ENCODE data around the gene CDK6.
A peak's percentile ranks its signal among the peaks of the same experiment; 100 is the strongest.

The CDK6 gene

DNA sequence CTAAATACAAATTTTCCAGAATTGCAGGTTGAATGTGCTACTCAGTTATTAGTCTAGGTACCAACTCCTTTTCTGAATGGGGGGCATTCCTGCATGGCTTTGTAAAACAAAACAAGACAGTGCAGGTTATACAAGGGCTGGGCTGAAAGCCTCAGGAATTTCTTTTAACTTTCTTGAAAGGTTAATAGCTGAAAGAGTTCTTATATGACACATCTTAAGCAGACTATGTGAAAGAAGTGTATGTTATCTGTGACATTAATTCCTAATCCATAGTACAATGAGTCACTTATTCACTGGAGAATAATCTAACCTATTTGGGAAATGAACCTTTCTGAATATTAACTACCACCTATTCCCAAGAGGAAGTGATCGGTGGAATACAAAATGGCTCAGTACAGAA lies 130.5 kb downstream of the CDK6 start:
- no peak for DNase-seq

DNA sequence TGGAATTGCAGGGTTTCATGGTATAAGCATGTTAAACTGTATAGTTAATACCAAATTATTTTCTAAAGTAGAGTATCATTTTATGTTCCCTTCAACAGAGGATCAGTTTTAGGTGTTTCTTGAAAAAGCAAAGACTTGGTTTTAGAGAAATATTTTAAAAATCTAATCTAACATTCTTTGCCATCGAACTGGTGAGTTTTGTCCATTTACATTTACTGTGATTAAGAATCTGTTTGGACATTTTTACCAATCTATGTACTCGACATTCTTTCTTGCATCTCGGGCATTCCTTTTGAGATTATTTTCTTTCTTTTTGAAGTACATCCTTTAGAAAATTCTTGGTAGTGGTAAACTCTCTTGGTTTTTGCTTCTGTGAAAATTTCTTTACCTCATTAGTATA lies 131.5 kb downstream of the CDK6 start:
- DNase-seq, result no peak

GRCh38 chr7:92702535-92702934 lies 133.8 kb downstream of the CDK6 start:
- DNase-seq, result no peak

DNA sequence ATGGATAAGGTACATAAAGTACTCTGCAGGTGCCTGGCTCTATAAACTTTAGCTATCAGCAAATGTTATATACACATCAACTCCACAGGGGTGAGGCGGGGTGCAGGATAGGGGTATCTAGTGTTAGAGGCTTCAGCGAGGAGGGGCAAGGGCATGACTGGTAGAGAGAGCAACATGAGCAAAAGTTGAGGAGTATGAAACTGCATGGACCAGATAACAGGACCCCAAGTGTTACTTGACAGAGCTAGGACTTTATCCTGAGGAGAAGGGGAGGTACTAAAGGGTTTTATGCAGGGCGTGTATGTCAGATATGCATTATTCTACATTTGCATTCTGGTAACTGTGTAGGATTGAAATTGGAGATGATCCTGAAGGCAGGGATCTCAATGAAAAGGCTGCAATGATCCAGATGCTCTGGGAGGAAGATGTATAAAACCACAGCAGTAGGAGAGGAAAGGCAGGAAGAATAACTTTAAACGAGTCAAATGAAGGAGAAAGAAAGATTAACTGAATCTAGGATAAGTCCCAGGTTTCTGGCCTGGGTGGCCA lies 136.3 kb downstream of the CDK6 start:
- no peak for DNase-seq

- DNase-seq, result peak in 1 of 2 donors; percentile 6
Measured at GRCh38 chr7:92699560-92699959, 136.8 kb downstream of the CDK6 start.

- DNase-seq, result no peak
Measured at GRCh38 chr7:92698237-92698841, 138.0 kb downstream of the CDK6 start.

DNA sequence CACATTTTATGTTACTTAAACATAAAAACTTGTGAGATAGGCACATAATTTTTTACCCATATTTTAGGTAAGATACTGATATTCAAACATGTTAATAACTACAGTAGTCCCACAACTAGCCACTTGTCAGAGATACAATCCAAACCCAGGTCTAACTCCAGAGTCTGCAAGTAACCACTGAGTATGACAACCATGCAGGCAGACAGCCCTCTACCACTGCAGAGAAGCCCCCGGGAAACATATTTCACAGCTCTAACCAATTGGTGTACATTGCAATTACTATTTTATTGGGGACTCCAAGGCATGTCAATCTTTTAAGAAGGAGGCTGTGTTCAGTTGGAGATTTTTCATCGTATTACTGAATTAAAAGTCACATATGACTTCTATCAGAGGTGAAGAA lies 139.0 kb downstream of the CDK6 start:
- DNase-seq, result no peak

GRCh38 chr7:92697012-92697411 lies 139.4 kb downstream of the CDK6 start:
- DNase-seq, result no peak

DNA sequence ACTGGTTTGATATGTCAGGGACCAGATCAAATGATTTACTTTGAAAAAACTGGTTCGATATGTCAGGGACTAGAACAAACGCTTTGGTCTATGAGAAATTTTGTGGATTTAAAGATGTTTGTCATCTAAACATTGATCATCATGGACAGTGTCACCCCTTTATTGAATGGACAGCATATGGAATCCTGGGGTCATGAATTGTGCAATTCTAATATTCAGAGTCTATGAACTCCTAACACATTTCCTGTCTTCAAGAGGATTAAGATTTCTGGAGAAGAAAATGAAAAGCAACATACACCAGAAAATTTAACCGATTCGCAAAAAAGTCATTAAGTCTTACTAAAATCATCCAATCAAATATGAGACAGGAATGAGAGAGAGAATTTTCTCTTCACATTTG lies 139.8 kb downstream of the CDK6 start:
- no peak for DNase-seq

- peak; percentile 80 to 82 for DNase-seq
Measured at GRCh38 chr7:92695308-92696261, 140.8 kb downstream of the CDK6 start.

DNA sequence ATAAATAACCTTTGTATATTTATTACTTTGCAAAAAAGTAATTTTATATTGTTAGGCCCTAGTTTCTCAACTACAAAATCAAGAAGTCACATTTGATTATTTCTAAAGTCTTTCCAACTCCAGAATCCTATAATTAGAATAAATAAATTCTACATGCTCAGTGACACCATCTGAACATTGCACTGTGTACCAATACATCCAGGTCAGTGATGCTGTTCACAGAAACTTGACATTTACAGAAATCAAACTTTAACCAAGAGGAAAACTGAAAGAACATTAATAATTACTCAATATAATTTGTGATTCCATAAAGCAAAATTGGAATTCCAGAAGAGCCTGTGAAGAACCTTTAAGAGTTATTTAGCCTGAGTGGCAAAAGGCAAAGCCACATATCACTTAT lies 142.2 kb downstream of the CDK6 start:
- DNase-seq, result no peak

- no peak for DNase-seq
Measured at GRCh38 chr7:92693519-92693918, 142.9 kb downstream of the CDK6 start.

- peak; percentile 72 to 84 for DNase-seq
Measured at GRCh38 chr7:92691578-92691977, 144.8 kb downstream of the CDK6 start.

DNA sequence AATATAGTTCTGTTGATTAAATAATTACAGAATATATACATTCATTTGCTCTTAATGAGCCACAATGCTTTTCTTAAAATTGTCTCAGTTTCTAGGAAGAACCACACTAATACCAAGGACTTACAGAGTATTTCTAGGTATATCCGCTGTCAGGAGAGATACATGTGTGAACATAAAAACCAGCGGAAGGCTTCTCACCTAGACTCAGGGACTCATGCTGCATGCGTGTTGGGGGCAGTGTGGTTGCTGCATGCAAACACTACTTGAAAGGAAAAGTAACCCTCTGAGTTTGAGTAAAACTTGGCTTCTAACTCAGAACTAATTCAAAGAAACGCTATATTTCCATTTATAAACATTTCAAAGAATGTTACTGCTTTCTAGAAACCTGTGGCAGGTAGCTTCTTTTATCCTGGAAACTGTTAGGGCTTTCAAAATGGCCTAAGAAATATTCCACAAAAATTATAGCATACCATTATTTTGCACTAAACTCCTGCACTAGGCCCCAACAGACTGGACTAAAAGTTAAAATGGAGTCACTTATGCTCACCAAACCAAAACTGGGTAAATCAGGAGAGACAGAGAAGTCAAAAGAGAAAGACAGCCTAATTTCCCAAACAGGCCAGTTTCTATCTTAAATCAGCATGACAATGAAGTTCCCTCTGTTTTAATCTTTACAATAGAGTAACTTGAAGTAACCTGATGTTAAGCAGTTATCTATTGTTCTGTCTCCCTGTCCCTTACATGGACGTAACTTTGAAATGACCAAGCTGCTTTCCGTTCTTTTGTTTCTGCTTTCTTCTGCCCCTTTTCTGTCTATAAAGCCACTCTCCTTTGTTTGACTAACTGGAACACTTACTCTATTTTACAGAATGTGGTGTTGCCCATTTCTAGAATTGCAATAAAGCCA lies 151.0 kb downstream of the CDK6 start:
- no peak for DNase-seq

GRCh38 chr7:92684274-92684673 lies 152.1 kb downstream of the CDK6 start:
- no peak for DNase-seq

DNA sequence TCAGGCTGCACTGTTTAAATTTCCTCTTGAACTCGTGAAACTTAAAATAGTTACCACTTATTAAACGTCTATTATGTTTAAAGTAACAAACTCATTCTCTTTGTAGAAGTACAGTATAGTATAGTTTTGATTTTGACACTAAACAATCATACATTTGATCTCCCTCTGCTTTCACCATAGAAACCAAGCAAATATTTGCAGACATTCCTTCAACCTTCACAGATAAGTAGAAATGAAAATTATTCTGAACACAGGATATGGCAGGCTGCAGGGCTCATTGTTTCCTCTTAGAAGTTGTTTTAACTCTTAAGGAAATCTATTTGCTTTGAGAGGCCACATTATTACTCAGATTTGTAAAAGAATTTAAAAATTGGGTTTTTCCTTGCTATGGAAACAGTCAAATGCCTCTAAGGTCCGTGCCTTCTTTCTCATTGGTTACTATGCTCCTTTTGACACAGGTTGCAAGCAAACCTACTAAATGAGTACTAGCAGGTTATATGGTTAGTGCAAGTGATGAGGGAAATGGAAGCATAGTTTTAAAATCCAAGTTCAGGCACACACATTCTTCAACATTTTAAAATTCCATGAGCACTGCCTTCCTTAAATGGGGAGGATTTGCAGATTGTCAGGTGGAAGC lies 153.4 kb downstream of the CDK6 start:
- no peak for DNase-seq

DNA sequence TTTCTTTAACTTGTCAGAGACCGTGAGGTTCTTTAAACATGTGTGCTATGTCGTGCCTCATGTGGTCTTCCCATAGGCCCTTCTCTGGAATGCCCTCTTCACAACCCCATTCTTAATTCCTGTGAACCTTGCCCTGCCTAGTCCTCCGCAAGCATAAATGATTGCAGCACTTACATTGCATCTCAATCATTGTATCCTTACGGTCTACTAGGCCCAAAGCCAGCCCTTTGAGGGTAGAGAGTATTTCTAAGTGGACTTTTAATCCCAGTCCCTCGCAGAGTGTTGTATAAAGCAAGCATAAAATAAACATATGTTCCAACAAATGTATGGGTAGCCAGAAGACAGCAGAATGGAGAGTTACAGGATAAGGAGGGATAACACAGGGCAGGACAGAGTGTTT lies 154.0 kb downstream of the CDK6 start:
- no peak for DNase-seq

- DNase-seq, result no peak
Measured at GRCh38 chr7:92681633-92682032, 154.7 kb downstream of the CDK6 start.

DNA sequence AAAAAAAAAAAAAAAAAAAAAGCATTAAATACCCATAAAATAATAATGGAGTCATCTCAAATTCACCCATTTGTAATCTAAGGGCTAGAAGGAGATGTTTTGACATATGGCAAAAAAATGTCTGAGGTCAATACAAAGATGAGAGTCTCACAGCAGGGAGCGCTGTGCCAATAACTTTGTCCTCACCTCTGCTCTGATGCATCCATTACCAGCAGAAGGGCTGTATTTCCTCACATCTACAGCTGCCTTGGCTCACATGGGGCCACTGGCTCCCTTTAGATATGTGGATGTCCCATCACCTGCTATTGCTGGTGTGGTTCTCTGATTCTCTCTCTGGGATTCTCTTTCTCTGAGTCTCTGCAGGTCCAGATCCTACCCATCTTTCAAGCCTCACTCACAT lies 155.9 kb downstream of the CDK6 start:
- no peak for DNase-seq

DNA sequence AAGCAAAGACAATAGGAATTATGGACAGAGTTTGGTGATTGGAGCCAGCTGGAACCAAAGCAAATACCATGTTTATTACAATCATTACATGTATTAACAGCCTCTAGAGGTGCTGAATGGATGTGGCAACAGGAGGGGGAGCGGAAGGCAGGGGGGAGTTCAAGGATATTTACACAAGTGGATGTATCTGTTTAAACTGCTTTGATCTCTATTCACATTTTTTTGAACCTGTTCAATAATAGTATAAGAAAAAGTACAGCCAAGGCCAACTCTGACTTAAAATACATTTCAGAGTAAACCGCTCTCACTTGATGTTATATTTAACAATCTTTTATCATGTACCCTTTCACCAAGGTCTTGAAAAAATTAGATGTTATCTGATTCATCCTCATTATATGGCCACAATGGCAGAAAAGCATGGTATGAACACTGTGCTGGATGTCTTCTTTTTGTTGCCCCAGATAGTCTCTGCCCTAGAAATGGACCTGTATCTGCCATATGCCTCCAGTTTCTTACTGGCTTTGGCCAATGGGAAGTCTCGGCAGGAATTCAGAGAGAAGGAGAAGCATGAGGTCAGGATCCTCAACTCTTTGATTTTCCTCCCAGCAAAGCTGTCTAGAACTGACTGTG lies 158.0 kb downstream of the CDK6 start:
- no peak for DNase-seq

DNA sequence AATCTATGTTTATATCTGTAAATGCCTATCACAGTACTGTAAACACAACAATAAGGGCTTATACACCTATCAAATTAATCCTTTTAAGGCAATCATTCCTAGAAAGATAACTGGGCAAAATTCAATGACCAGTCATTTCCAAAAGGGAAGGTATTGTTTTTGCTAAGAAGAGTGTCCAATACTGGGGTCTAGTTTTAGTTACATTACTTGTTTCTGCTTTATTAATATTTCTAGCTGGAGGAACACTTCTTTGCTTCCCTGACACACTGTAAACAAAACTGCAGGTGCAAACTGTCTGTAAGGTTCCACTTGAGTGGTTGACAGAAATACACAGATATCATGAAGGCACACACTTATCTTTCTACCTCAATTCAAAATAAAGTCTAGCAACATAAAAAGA lies 162.0 kb downstream of the CDK6 start:
- no peak for DNase-seq

All from inflammatory macrophage treated with lipopolysaccharide for 1 hour (primary cell).